Body of pancreas (tissue), 4 donors: ENCODE data around the gene KLF15.

Source experiments
- POLR2A ChIP-seq, 3 donors: fragments of 450-650 bp; IDR thresholded peaks; one replicate each; pipeline ENCODE4 v1.6.1; 2016; ENCODE audit warnings: antibody characterized with exemption in 3 of 3, mild to moderate bottlenecking in 2 of 3
- TF ChIP-seq, protein P1 (sequence below), 7 experiments: fragments of 450-650 bp in 4 of 7; fragments of 200-600 bp in 3 of 7; sonication (generic) in 3 of 7; IDR thresholded peaks; one replicate each; pipeline ENCODE4 v1.5.1; 2016 to 2019; ENCODE audit warnings: antibody characterized with exemption in 7 of 7

DNA sequence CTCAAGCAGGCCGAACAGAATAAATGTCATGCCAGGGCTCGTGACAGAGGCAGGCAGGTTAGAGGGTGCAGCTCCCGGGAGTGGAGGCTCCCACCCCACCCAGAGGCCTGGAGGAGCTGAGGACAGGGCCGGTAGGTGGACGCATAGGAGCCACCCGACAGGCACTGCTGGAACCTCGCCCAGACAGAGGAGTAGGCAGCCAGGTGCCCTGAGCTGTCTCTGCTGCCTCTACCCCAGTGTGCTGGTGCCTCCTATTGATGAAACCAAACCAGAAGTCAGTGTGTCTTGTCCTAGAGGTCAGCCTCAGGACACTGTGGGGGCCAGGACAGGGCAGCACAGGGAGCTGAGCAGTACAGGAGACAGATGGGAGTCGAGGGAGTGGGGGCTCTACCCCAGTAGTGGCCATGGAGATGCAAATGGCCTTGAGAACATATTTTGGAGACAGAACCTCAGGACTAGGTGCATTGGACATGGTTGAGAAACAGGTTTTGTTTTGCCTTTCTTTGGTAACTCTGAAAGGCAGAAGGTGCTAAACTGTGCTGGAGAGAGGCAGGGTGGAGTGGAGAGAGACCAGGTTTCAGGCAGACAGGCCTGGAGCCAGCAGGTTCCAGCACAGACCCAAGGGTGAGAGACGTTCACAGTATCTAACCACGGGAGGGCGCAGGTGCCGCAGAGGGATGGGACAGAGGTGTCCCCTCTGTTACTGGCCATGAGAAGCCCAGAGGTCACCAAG is 15.4 kb upstream of the KLF15 start:
- TF ChIP-seq, protein P1, sequence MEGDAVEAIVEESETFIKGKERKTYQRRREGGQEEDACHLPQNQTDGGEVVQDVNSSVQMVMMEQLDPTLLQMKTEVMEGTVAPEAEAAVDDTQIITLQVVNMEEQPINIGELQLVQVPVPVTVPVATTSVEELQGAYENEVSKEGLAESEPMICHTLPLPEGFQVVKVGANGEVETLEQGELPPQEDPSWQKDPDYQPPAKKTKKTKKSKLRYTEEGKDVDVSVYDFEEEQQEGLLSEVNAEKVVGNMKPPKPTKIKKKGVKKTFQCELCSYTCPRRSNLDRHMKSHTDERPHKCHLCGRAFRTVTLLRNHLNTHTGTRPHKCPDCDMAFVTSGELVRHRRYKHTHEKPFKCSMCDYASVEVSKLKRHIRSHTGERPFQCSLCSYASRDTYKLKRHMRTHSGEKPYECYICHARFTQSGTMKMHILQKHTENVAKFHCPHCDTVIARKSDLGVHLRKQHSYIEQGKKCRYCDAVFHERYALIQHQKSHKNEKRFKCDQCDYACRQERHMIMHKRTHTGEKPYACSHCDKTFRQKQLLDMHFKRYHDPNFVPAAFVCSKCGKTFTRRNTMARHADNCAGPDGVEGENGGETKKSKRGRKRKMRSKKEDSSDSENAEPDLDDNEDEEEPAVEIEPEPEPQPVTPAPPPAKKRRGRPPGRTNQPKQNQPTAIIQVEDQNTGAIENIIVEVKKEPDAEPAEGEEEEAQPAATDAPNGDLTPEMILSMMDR (IDR thresholded peaks at IDR 0.05), result peak in 2 of 7 experiments; percentile 17 to 22
- TF ChIP-seq POLR2A (IDR thresholded peaks at IDR 0.05), result no peak
